Uterus (tissue), 4 donors: ENCODE data around the gene C13orf46. TPM values are rescaled to one million over a fixed set of nuclear protein-coding genes. Genes with fewer than 3 reads are reported as not detected.
A peak's percentile ranks its signal among the peaks of the same experiment; 100 is the strongest.

Experiments used
- DNase-seq, 2 donors: peaks; one replicate each; pipeline ENCODE4 v3.0.0-alpha.2; 2019 to 2020
- H3K27ac ChIP-seq, 2 donors: fragments of 200-600 bp; sonication (generic); 1 replicate in 1 of 2; 2 replicates in 1 of 2; pipeline ENCODE4 v1.5.1; 2016 to 2018
- H3K27me3 ChIP-seq, 2 donors: fragments of 200-600 bp; sonication (generic); one replicate each; pipeline ENCODE4 v1.5.1; 2018 to 2019; ENCODE audit warnings: control low read depth in 1 of 2
- H3K36me3 ChIP-seq, 2 donors: fragments of 200-600 bp; sonication (generic); one replicate each; pipeline ENCODE4 v1.5.1; 2019; ENCODE audit warnings: control low read depth in 1 of 2
- H3K4me1 ChIP-seq, 2 donors: fragments of 200-600 bp; sonication (generic); one replicate each; pipeline ENCODE4 v1.5.1; 2018 to 2019; ENCODE audit warnings: control low read depth in 1 of 2
- H3K4me3 ChIP-seq, 2 donors: fragments of 200-600 bp; sonication (generic); 1 replicate in 1 of 2; 2 replicates in 1 of 2; pipeline ENCODE4 v1.5.1; 2018 to 2019; ENCODE audit warnings: mild to moderate bottlenecking in 1 of 2
- H3K9me3 ChIP-seq, 2 donors: fragments of 200-600 bp; sonication (generic); one replicate each; pipeline ENCODE4 v1.5.1; 2019; ENCODE audit warnings: control low read depth in 1 of 2
- POLR2A ChIP-seq, 2 donors: fragments of 450-650 bp; IDR thresholded peaks; one replicate each; pipeline ENCODE4 v1.6.1; 2016; ENCODE audit warnings: antibody characterized with exemption in 2 of 2, mild to moderate bottlenecking in 1 of 2, moderate library complexity in 1 of 2
- intact Hi-C: fragments of 100-400 bp; cut with DNase I; formaldehyde crosslinking; loops from one replicate; pipeline ENCODE4 v1.15.1; 2023; ENCODE audit warnings: low total_unique reads
- total RNA-seq, 4 donors: library from RNA; depleted of rRNA in 3 of 4; stranded (reverse); fragments of >200 nt in 3 of 4; gene quantifications; one replicate each; pipeline versions ENCODE4 v1.1.0 to v1.2.4, GENCODE V29; 2014 to 2023
- TF ChIP-seq, protein P1 (sequence below), 4 experiments: fragments of 200-600 bp in 2 of 4; fragments of 450-650 bp in 2 of 4; sonication (generic) in 2 of 4; IDR thresholded peaks; one replicate each; pipeline ENCODE4 v1.5.1; 2016 to 2019; ENCODE audit warnings: antibody characterized with exemption in 4 of 4, mild to moderate bottlenecking in 2 of 4, moderate library complexity in 1 of 4
- donor health status: DM: yes; HTN: yes; CAD: no.

The C13orf46 gene
- total RNA-seq, 4 donors from 2014 or later: 0.07 to 1.7 TPM; not detected in 2

DNA sequence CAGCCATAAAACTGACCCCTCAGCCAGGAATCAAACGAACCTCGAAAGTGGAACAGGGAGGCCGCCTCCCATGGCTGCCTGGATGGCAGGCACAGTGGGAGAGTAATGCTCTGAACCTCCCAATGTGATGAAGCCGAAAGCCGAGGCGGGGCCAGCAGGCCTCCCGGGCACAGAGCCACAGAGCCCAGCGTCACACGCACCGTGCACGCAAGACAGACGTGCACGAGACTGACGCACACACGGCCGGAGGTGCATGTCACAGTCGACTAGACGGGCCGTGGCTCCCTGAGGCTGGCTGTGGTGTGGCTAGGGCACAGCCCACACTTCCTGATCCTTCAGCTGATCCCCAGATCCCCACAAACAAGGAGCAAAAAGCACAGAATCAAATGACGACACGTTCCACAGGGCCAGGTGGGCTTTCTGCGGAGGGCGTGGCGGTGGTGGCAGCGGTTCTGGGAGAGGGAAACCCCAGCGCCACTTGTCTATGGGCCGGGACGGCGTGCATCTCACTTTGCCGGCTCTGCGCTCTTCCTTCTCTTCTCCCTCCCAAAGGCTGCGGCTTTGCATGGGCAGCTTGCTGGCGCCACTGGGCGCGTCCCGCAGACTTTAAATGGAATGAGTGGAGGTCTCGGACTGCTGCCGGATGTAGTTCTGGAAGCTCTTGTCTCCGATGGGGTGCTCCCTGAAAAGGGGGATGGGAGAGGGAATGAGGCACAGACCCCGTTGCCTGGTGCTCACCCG, 5.0 kb upstream of the C13orf46 start:
- no peaks in the 10 kb centered on the region for H3K36me3 ChIP-seq
- H3K27ac ChIP-seq: no peak overlapping the region
- H3K9me3 ChIP-seq: no peaks in the 10 kb centered on the region
- DNase-seq: peak in 1 of 2 donors; percentile 12
- TF ChIP-seq POLR2A (IDR thresholded peaks at IDR 0.05): no peak
- TF ChIP-seq, protein P1, sequence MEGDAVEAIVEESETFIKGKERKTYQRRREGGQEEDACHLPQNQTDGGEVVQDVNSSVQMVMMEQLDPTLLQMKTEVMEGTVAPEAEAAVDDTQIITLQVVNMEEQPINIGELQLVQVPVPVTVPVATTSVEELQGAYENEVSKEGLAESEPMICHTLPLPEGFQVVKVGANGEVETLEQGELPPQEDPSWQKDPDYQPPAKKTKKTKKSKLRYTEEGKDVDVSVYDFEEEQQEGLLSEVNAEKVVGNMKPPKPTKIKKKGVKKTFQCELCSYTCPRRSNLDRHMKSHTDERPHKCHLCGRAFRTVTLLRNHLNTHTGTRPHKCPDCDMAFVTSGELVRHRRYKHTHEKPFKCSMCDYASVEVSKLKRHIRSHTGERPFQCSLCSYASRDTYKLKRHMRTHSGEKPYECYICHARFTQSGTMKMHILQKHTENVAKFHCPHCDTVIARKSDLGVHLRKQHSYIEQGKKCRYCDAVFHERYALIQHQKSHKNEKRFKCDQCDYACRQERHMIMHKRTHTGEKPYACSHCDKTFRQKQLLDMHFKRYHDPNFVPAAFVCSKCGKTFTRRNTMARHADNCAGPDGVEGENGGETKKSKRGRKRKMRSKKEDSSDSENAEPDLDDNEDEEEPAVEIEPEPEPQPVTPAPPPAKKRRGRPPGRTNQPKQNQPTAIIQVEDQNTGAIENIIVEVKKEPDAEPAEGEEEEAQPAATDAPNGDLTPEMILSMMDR (IDR thresholded peaks at IDR 0.05): no peak
- H3K4me1 ChIP-seq: no peaks in the 10 kb centered on the region
- intact Hi-C loops: no loop called here
- no peak overlapping the region for H3K4me3 ChIP-seq
- no peaks in the 10 kb centered on the region for H3K27me3 ChIP-seq

DNA sequence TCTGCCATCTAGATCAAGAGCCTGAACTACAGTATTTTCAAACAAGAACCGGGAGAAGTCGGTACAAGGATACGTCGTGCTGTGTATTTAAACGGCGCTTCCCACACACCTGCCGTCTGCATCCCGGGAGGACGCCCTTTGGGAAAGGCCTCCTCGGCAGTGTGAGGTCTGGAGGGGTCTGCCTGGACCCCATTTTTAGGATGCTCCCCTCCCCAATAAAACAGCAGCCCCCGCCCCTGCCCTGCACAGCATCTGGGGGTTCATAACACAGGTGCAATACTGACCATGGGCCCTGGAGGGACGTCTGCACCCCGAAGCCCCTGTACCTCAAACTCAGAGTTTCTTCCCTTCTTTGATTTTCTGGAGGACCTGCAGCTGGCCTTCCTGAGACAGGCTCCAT, 4.1 kb upstream of the C13orf46 start:
- Histone ChIP-seq H3K27ac (no peak overlapping the region), H3K9me3 (no peaks in the 10 kb centered on the region), H3K36me3 (no peaks in the 10 kb centered on the region), H3K4me3 (no peak overlapping the region), H3K4me1 (no peaks in the 10 kb centered on the region), H3K27me3 (no peaks in the 10 kb centered on the region)
- intact Hi-C loops: no loop called here
- TF ChIP-seq, protein P1 (IDR thresholded peaks at IDR 0.05): no peak
- no peak for TF ChIP-seq POLR2A (IDR thresholded peaks at IDR 0.05)
- no peak for DNase-seq

DNA sequence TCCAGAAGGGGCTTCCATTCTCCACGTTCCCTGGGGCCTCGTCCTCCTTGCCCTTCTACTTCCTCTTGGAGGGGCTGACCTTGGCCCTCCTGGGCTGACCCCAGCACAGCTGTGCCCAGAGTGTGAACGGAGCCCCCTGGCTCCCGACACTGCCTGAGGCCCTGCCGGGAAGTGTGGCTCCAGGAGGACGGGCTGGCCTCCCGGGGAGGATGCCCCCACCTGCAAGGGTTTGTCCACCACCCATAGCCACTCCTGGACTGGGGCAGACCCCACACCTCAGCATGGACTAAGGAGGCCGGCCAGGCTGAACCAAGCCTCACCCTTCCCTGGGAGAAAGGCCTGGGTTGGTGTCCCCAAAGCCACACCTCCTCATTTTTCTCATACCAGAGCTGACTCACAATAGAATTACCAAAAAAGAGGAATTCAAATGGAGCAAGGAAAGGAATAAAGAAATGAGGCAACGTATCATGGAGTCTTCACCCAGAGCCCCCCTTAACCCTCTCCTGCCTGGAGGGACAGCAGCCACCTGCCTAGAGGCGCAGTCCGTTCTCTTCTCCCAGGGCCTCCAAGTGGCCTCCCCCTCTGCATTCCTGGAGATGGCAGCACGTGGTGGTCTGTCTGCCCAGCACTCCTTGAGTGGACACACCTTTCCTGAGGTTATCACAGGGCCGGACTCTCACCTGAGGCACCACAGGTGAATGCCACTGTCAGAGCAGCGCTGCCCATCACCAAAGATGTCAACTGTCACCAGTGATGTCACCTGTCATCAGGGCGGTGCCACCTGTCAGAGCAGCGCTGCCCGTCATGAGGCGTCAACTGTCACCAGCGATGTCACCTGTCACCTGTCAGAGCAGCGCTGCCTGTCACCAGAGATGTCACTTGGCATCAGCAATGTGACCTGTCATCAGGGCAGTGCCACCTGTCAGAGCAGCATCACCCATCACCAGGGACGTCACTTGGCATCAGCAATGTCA, 3.1 kb upstream of the C13orf46 start:
- Histone ChIP-seq H3K9me3 (no peaks in the 10 kb centered on the region), H3K27me3 (no peaks in the 10 kb centered on the region), H3K27ac (no peak overlapping the region), H3K4me1 (no peaks in the 10 kb centered on the region), H3K4me3 (no peak overlapping the region), H3K36me3 (no peaks in the 10 kb centered on the region)
- peak in 1 of 2 donors; percentile 14 for DNase-seq
- TF ChIP-seq, protein P1 (IDR thresholded peaks at IDR 0.05): no peak
- TF ChIP-seq POLR2A (IDR thresholded peaks at IDR 0.05): no peak
- intact Hi-C loops: no loop called here

DNA sequence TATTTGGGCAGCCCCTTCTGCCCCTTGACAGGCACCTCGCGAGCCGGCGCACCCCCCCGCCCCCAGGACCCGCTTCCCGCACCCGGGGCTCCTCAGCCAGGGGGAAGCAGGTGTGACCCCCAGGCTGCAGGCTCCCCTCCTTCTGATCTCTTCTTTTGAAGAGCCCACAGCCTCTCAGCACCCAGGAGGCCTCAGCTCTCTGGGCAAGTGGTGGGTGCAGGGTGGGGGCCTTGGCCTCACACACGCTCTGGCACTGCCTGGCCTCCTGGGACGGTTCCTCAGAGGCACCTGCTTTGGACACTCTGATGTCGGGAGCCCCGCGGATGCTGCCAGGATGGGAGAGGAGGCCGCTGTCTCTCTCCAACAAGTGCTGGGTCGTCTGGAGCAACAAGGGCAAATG, 1.5 kb upstream of the C13orf46 start:
- H3K4me3 ChIP-seq: no peak overlapping the region
- TF ChIP-seq POLR2A (IDR thresholded peaks at IDR 0.05): no peak
- TF ChIP-seq, protein P1 (IDR thresholded peaks at IDR 0.05): no peak
- H3K27me3 ChIP-seq: no peaks in the 10 kb centered on the region
- H3K4me1 ChIP-seq: no peaks in the 10 kb centered on the region
- intact Hi-C loops: no loop called here
- peak in 1 of 2 donors; percentile 7 for DNase-seq
- no peak overlapping the region for H3K27ac ChIP-seq
- no peaks in the 10 kb centered on the region for H3K36me3 ChIP-seq
- no peaks in the 10 kb centered on the region for H3K9me3 ChIP-seq
